ENCODE data around the gene S100P. TPM values are rescaled to one million over a fixed set of nuclear protein-coding genes. Genes with fewer than 3 reads are reported as not detected.

S100P gene
- total and polyA plus RNA-seq, 2 of the 4 experiments (the other 2 are of a cell fraction), result not detected

GRCh38 chr4:6682862-6683590, 10.7 kb upstream of the S100P start:
- Histone ChIP-seq H4K5ac (ENCODE audit: low read depth, low read length) (no peak overlapping the region), H2BK5ac (ENCODE audit: low read depth, low read length, poor library complexity, severe bottlenecking) (no peak overlapping the region), H3K4me3 (ENCODE audit: insufficient read depth, low read depth, low read length) (no peak overlapping the region), H4K8ac (ENCODE audit: low read depth in 2 of 2, low read length in 2 of 2) (no peak overlapping the region), H3K9me3 (ENCODE audit: control insufficient read depth, insufficient read depth, low read length) (no peaks in the 10 kb centered on the region; the same call in 1 of the 2 replicates), H4K91ac (ENCODE audit: insufficient read depth, low read depth, low read length) (no peak overlapping the region), H2BK20ac (ENCODE audit: low read depth, low read length) (no peak overlapping the region), H3K36me3 (ENCODE audit: control insufficient read depth, insufficient read depth, low read length) (peaks cover 2% of the 10 kb centered on the region; the same call in 1 of the 2 replicates), H3K9me1 (ENCODE audit: insufficient read depth, low read length) (peaks cover 6% of the 10 kb centered on the region; the same call in 1 of the 2 replicates), H2AFZ (replicated peaks; ENCODE audit: low read length, poor library complexity) (no peak overlapping the region), H2BK15ac (ENCODE audit: low read depth, low read length) (no peak overlapping the region), H3K4me1 (ENCODE audit: control insufficient read depth, insufficient read depth, low read length) (no peaks in the 10 kb centered on the region), H3K23ac (ENCODE audit: low read depth, low read length) (no peak overlapping the region), H2BK120ac (ENCODE audit: low read depth, low read length) (no peak overlapping the region), H3K9ac (ENCODE audit: low read depth, low read length) (no peak overlapping the region), H3K14ac (replicated peaks; ENCODE audit: low read depth, low read length) (no peak overlapping the region), H3K18ac (ENCODE audit: low read depth, low read length) (no peak overlapping the region), H3K4ac (ENCODE audit: low read depth, low read length) (no peak overlapping the region), H4K20me1 (ENCODE audit: insufficient read depth, low read length) (no peaks in the 10 kb centered on the region), H2AK5ac (ENCODE audit: low read depth, low read length) (no peak overlapping the region), H3K79me1 (ENCODE audit: low read depth in 1 of 2, low read length in 2 of 2) (peaks cover 6 to 12% of the 10 kb centered on the region in 2 experiments; a peak in 2 of 4 replicates), H3K27ac (ENCODE audit: insufficient read depth, low read length) (no peak overlapping the region), H3K27me3 (ENCODE audit: control insufficient read depth, insufficient read depth, low read length) (no peaks in the 10 kb centered on the region), H3K4me2 (ENCODE audit: low read depth, low read length) (no peak overlapping the region), H3K56ac (ENCODE audit: extremely low read depth, insufficient read depth, low read length) (no peak overlapping the region), H2AK9ac (replicated peaks; ENCODE audit: low read depth, low read length, poor library complexity) (no peak overlapping the region)
- intact Hi-C loops (cut with micrococcal nuclease) (no loop called here), dilution Hi-C loops (cut with HindIII; ENCODE audit: low sequenced_read_pairs, unreplicated experiment) (no loop called here), in situ Hi-C loops (cut with MboI; ENCODE audit: low sequenced_read_pairs) (no loop called here)
- TF ChIP-seq, protein P1, sequence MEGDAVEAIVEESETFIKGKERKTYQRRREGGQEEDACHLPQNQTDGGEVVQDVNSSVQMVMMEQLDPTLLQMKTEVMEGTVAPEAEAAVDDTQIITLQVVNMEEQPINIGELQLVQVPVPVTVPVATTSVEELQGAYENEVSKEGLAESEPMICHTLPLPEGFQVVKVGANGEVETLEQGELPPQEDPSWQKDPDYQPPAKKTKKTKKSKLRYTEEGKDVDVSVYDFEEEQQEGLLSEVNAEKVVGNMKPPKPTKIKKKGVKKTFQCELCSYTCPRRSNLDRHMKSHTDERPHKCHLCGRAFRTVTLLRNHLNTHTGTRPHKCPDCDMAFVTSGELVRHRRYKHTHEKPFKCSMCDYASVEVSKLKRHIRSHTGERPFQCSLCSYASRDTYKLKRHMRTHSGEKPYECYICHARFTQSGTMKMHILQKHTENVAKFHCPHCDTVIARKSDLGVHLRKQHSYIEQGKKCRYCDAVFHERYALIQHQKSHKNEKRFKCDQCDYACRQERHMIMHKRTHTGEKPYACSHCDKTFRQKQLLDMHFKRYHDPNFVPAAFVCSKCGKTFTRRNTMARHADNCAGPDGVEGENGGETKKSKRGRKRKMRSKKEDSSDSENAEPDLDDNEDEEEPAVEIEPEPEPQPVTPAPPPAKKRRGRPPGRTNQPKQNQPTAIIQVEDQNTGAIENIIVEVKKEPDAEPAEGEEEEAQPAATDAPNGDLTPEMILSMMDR (conservative IDR thresholded peaks at IDR 0.05; ENCODE audit: low read depth, low read length), result no peak
- TF ChIP-seq RCOR1 (IDR thresholded peaks at IDR 0.05; ENCODE audit: insufficient replicate concordance, low read length) (no peak), RFX5 (IDR thresholded peaks at IDR 0.05; ENCODE audit: low read depth, low read length) (no peak), RAD21 (IDR thresholded peaks at IDR 0.05; ENCODE audit: low read length) (no peak), MAFK (IDR thresholded peaks at IDR 0.05; ENCODE audit: low read depth, low read length) (no peak), POLR2A (IDR thresholded peaks at IDR 0.05; ENCODE audit: low read depth, low read length) (no peak), MAZ (IDR thresholded peaks at IDR 0.05; ENCODE audit: borderline replicate concordance, low read depth, low read length) (no peak)
- TF ChIP-seq, protein P2, sequence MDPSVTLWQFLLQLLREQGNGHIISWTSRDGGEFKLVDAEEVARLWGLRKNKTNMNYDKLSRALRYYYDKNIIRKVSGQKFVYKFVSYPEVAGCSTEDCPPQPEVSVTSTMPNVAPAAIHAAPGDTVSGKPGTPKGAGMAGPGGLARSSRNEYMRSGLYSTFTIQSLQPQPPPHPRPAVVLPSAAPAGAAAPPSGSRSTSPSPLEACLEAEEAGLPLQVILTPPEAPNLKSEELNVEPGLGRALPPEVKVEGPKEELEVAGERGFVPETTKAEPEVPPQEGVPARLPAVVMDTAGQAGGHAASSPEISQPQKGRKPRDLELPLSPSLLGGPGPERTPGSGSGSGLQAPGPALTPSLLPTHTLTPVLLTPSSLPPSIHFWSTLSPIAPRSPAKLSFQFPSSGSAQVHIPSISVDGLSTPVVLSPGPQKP (IDR thresholded peaks at IDR 0.05; ENCODE audit: borderline replicate concordance, low read depth, low read length), result no peak
- ATAC-seq (ENCODE audit: low read depth) (no peak), DNase-seq (no peak)
- BruUV-seq (replicated peaks), result no TSS peak
- 76% methylated on average over 3 of the region's 11 CpGs; no CpG with 5 or more reads in 1 of the 2 experiments for WGBS, 2 experiments (ENCODE audit: extremely low coverage in 2 of 2, insufficient read length in 1 of 2)
- ChIA-PET CTCF (interaction anchor here (0.6 kb wide), 1 partner anchor 761 kb away, joined by 3 read pairs; no protein-coding TSS in a partner anchor), POLR2A (ENCODE audit: unreplicated experiment) (no interaction called here)
